ENCODE results near the gene LBP.
"Not testable (repeated sequence)": the region's sequence is repeated elsewhere in the genome, so short reads cannot be mapped to it uniquely, and the experiment has no call there.

The LBP gene

GRCh38 chr20:38320221-38320620, 26.1 kb upstream of the LBP start:
- no peak for DNase-seq (ENCODE audit: low spot score)

- peak; percentile 73 for DNase-seq (ENCODE audit: low spot score)
These were observed 24.2 kb upstream of the LBP start for GRCh38 chr20:38321959-38322598.

DNA sequence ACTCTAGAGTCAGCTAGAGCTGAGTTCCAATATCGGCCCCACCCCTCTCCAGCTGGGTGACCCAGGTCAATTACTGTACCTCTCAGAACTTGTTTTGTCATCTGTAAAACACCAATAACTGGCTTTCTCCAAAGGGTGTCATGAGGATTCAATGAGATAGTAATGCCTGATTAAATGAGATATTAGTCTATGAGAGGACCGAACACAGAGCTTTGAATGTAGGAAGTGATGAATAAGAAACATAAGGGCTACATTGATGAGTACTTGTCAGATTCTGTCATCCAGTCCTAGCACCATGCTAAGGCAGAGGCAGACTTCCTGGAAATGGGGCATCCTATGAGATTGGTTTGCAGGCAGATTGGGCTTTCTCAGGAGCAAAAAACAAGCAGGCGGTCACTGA, 22.1 kb upstream of the LBP start:
- no peak for DNase-seq (ENCODE audit: low spot score)

DNA sequence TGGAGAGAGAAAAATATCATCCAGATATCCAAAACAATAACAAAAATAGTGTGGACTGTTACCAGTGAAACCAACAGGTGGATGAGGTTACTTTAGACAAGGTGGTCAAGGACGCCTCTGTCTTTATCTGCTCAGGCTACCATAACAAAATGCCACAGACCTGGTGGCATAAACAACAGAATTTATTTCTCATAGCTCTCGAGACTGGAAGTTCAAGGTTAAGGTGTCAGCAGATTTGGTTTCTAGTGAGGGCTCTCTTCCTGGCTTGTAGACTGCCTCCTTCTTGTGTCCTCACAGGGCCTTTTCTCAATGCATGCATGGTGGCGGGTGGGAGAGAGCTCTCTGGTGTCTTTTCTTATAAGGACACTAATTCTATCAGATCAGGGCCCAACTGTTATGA, 21.1 kb upstream of the LBP start:
- DNase-seq (ENCODE audit: low spot score), result no peak

GRCh38 chr20:38325905-38326304, 20.4 kb upstream of the LBP start:
- DNase-seq (ENCODE audit: low spot score), result no peak

GRCh38 chr20:38326309-38326708, 20.0 kb upstream of the LBP start:
- no peak for DNase-seq (ENCODE audit: low spot score)

DNA sequence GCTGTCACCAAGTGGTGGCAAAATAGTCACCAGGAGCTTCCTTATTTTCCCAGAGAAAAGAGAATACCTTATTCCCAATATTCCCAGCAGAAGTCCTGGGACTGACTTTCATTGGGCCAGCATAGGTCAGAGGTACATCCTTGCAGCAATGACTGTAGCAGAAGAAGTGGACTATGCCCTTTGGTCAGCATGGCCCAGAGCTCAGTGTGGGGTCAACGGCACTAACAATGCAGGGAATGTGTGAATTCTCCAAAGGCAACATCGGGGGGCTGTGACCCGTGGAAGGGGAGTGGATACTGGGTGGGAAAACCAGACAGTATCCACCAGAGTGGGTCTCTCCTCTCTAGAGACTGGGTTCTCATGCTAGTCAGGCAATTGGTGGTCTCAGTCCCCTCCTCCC, 15.6 kb upstream of the LBP start:
- DNase-seq (ENCODE audit: low spot score), result no peak

GRCh38 chr20:38331245-38331644, 15.0 kb upstream of the LBP start:
- DNase-seq (ENCODE audit: low spot score), result no peak

GRCh38 chr20:38331814-38332213, 14.5 kb upstream of the LBP start:
- DNase-seq (ENCODE audit: low spot score), result no peak

DNA sequence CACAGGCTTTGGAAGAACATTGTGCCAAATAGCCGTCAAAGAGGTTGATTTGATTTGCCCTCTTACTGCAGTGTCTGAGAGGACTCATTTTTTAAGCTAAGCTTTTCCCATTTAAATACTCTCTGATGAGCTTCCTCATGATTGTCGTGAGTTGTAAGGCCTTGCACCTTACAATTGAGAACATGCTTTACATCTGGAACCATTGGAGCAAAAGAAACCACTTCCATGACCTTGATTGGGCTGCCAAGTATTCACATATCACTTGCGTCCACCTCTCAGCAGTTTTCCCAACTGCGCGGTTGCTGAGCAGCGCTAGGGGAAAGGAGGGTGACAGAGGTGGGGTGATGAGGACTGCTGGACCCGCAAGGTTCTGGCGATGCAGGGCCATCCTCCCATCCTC, 12.3 kb upstream of the LBP start:
- no peak for DNase-seq (ENCODE audit: low spot score)

DNA sequence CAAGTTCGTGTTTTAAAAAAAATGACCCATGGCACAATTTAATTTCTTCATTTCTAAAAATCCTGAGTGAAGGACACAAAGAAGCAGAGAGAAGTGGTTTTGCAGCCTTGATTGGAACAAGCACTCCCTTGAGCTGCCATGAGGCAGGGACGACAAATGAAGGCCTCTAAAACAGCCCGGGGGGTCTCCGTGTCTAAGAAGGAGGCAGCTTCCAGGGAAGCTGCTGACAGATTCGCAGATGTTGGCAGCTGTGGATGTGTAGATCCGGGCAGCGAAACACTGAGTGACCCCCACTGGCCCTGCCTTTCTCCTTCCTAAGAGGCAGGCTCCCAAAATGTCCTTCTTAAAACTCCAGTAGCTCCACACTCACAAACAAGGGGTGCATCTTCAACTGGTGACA, 9.6 kb upstream of the LBP start:
- DNase-seq (ENCODE audit: low spot score), result no peak

DNA sequence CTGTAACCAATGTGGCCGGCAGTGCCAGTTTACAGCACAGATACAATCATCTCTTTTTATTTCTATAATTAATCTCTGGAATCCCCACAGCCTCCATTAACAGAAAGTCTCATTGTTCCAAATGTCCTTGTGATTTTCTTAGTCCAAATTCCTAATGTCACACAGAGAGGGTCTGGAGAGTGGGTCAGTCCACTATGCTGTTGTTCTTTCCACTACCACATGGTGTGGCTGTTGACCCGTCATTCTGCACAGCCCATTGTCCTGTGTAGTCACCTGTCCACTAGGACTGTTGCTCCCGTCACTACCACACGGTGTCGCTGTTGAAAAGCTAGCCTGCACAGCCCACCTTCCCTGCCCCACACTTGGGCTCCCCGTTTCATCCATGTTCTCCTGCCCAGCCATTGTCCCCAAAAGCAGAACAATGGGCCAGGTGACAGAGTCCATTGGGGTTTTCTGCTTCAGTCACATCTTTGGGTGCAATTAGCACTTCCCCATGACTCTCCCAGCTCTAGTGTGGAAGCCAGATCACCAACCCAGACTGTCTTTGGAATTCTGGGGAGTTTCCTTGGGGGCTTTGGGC, 8.6 kb upstream of the LBP start:
- no peak for DNase-seq (ENCODE audit: low spot score)

GRCh38 chr20:38338849-38339520, 7.3 kb upstream of the LBP start:
- DNase-seq (ENCODE audit: low spot score), result no peak

DNA sequence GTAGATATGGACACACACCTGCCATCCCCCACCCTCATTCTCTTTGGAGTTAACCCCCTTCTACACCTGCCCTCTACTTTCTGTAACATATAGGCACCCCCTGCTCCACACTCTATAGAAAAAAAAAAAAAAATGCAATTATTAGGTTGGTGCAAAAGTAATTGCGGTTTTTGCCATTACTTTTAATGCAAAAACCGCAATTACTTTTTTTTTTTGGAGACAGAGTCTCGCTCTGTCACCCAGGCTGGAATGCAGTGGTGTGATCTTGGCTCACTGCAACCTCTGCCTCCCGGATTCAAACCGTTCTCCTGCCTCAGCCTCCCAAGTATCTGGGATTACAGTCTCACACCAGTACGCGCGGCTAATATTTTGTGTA, 6.8 kb upstream of the LBP start:
- not testable (repeated sequence) for DNase-seq (ENCODE audit: low spot score)

DNA sequence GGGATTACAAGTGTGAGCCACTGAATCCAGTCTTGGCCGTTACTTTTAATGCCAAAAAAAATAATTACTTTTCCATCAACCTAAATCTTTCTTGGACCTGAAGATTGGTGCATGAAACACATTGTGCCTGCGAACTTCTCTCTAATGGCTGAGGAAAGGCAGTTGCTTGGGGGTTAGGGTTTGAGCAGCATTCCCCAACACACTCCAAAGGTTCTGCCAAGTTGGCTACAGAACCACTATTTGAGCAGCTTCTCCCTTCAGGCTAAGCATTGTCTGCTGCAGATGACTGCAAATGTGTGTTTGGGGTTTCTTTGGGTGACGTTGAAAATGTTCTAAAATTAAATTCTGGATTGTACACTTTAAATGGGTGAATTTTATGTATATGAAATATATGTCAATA, 6.3 kb upstream of the LBP start:
- no peak for DNase-seq (ENCODE audit: low spot score)

- DNase-seq (ENCODE audit: low spot score), result no peak
These were observed 5.6 kb upstream of the LBP start for GRCh38 chr20:38340693-38341092.

DNA sequence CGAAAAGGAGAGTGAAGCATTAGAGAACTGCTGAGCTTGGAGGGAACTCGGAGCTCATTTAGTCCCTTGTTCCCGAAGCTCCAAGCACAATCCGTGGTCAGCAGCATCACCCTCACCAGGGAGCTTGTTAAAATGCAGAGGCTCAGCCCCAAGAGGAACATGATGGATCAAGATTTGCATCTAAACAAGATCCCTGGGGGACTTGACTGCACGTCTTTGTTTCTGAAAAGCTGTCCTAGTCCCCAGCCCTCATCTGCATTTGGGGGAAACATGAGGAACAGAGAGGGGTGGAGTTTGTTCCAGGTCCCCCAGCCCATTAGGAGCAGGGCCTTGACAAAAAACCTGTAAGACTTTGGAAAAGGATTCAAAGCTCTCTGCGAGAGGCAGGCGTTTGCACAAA, 4.1 kb upstream of the LBP start:
- DNase-seq (ENCODE audit: low spot score), result no peak

DNA sequence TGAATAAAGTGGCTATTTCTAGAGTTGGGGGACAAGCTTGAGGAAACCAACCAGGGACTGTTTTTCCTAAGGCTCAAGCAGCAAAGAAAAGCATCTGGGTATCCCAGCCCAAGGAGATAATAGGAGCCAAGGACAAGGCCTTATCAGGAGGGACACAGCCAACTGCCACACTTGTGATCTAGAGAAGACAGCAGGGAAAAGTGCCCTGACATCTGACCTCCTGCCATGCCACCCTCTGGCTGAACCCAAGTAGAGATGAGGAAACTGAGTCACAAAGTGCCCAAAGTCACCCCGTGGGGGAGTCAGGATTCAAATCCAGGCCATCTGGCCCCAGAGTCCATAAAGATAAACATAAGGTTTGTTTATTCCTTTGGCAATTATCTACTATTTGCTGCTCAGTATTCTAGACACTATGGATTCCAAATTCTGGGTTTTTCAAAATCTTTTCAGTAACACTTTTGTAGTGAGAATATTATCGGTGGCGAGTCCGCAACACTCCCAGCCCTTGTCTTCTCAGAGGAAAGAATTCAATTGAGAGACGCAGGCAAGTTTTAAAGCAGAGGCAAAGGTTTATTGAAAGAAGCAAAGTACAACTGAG, 3.5 kb upstream of the LBP start:
- DNase-seq (ENCODE audit: low spot score), result no peak

GRCh38 chr20:38343311-38344106, 2.8 kb upstream of the LBP start:
- DNase-seq (ENCODE audit: low spot score), result peak; percentile 57

GRCh38 chr20:38344107-38344701, 2.1 kb upstream of the LBP start:
- no peak for DNase-seq (ENCODE audit: low spot score)

DNA sequence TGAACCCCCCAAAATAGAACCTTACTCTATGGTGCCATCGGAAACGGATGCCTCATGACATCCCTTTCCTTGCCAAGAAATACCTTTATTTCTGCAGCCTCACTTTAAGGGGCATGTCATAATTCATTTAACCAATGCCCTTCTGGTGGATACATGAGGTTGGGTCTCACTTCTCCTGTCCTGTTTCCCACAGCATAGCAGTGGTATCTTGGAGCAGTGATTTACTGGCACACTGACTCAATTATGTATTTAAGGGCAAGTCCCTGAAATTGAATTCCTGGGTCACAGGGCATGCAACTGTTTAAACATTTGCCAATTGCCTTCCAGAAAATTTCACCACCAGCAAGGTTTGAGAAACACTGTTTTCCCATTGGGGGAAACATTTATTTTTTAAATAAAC, 639 bp upstream of the LBP start:
- DNase-seq (ENCODE audit: low spot score), result no peak

DNA sequence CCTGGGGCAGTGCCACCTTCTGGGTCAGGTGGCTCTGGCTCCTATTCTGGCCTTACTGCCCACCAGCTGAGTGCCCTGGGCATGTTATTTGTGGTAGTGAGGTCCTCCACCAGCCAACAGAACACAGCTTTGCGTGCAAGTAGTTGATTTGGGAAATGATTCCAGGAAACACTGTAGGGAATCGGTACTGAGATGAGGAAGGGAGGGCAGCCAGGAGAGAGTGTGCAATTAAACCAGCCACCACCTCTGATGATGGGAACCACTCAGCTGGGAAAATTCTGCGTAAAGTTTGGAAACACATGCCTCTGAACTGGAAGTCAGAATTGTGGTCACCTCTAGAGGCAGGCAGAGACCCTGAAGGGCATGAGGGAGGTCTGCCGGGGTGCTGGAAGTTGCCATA, 459 bp downstream of the LBP start:
- DNase-seq (ENCODE audit: low spot score), result no peak

Data from AG08396 (cell line).